Stimulated activated CD8-positive, alpha-beta memory T cell treated with anti-CD3 and anti-CD28 coated beads, Interleukin-12 subunit alpha, Interleukin-12 subunit beta, amount 100 ng/mL, for 1 hour (primary cell): Measurements from ENCODE around the gene HSBP1L1.

Experiments
- DNase-seq: peaks from one replicate; pipeline ENCODE4 v3.0.0-alpha.2; 2020; ENCODE audit warnings: low read depth

Gene HSBP1L1

GRCh38 chr18:79961527-79962291 is 2.7 kb upstream of the HSBP1L1 start:
- no peak for DNase-seq

- DNase-seq = no peak
These were observed 2.1 kb upstream of the HSBP1L1 start for GRCh38 chr18:79962311-79962710.

GRCh38 chr18:79962835-79963657 is 1.4 kb upstream of the HSBP1L1 start:
- no peak for DNase-seq

GRCh38 chr18:79963658-79964329 is 649 bp upstream of the HSBP1L1 start:
- no peak for DNase-seq

GRCh38 chr18:79965119-79965902 is 868 bp downstream of the HSBP1L1 start:
- DNase-seq = no peak

- no peak for DNase-seq
These were observed 6.1 kb downstream of the HSBP1L1 start for GRCh38 chr18:79970419-79971133.

- no peak for DNase-seq
These were observed 6.9 kb downstream of the HSBP1L1 start for GRCh38 chr18:79971211-79971952.

- no peak for DNase-seq
These were observed 7.5 kb downstream of the HSBP1L1 start for GRCh38 chr18:79971986-79972385.

- no peak for DNase-seq
These were observed 8.3 kb downstream of the HSBP1L1 start for GRCh38 chr18:79972720-79973119.

GRCh38 chr18:79973517-79973916 is 9.1 kb downstream of the HSBP1L1 start:
- DNase-seq = no peak

- no peak for DNase-seq
These were observed 9.7 kb downstream of the HSBP1L1 start for GRCh38 chr18:79974025-79974654.

GRCh38 chr18:79975043-79975442 is 10.6 kb downstream of the HSBP1L1 start:
- DNase-seq = no peak

GRCh38 chr18:79975985-79976680 is 11.7 kb downstream of the HSBP1L1 start:
- DNase-seq = no peak

- no peak for DNase-seq
These were observed 15.4 kb downstream of the HSBP1L1 start for GRCh38 chr18:79979843-79980242.

- DNase-seq = no peak
These were observed 16.1 kb downstream of the HSBP1L1 start for GRCh38 chr18:79980585-79980984.

GRCh38 chr18:79982736-79983135 is 18.3 kb downstream of the HSBP1L1 start:
- DNase-seq = no peak

- no peak for DNase-seq
These were observed 18.8 kb downstream of the HSBP1L1 start for GRCh38 chr18:79983253-79983652.

GRCh38 chr18:79983793-79984192 is 19.4 kb downstream of the HSBP1L1 start:
- no peak for DNase-seq

GRCh38 chr18:79985172-79985571 is 20.7 kb downstream of the HSBP1L1 start:
- no peak for DNase-seq
